NK-92 treated with Interleukin-12 subunit alpha and Interleukin-12 subunit beta, amount 100 ng/mL, for 24 hours (cell line): ENCODE data around the gene STAU1.
"Not testable (repeated sequence)": the region's sequence is repeated elsewhere in the genome, so short reads cannot be mapped to it uniquely, and the experiment has no call there.

Experiments used
- DNase-seq: peaks from one replicate; lab custom pipeline; 2025; lab: John Stamatoyannopoulos, UW

The STAU1 gene

GRCh38 chr20:49203746-49204145, 15.6 kb upstream of the STAU1 start:
- DNase-seq: no peak

- DNase-seq: no peak
Observed at GRCh38 chr20:49203011-49203410, 14.9 kb upstream of the STAU1 start.

- DNase-seq: no peak
Observed at GRCh38 chr20:49199729-49200293, 11.7 kb upstream of the STAU1 start.

GRCh38 chr20:49192944-49193518, 4.9 kb upstream of the STAU1 start:
- not testable (repeated sequence) for DNase-seq

- no peak for DNase-seq
Observed at GRCh38 chr20:49187330-49187850, 744 bp downstream of the STAU1 start.

GRCh38 chr20:49186535-49187329, 1.4 kb downstream of the STAU1 start:
- no peak for DNase-seq

GRCh38 chr20:49185071-49185761, 2.9 kb downstream of the STAU1 start:
- no peak for DNase-seq

GRCh38 chr20:49184691-49185070, 3.5 kb downstream of the STAU1 start:
- DNase-seq: no peak

GRCh38 chr20:49184084-49184501, 4.0 kb downstream of the STAU1 start:
- not testable (repeated sequence) for DNase-seq

- DNase-seq: no peak
Observed at GRCh38 chr20:49183444-49183843, 4.7 kb downstream of the STAU1 start.

GRCh38 chr20:49181265-49181877, 6.8 kb downstream of the STAU1 start:
- no peak for DNase-seq

GRCh38 chr20:49179368-49180277, 8.5 kb downstream of the STAU1 start:
- no peak for DNase-seq

- no peak for DNase-seq
Observed at GRCh38 chr20:49174183-49174582, 14.0 kb downstream of the STAU1 start.

- DNase-seq: no peak
Observed at GRCh38 chr20:49172413-49172812, 15.7 kb downstream of the STAU1 start.

GRCh38 chr20:49171909-49172308, 16.2 kb downstream of the STAU1 start:
- DNase-seq: no peak

- no peak for DNase-seq
Observed at GRCh38 chr20:49170714-49171113, 17.4 kb downstream of the STAU1 start.

GRCh38 chr20:49169547-49169946, 18.6 kb downstream of the STAU1 start:
- no peak for DNase-seq

GRCh38 chr20:49168864-49169263, 19.3 kb downstream of the STAU1 start:
- not testable (repeated sequence) for DNase-seq

- DNase-seq: no peak
Observed at GRCh38 chr20:49167811-49168507, 20.2 kb downstream of the STAU1 start.
